Kidney (tissue), 14 donors: Measurements from ENCODE around the gene PTPRM. TPM values are rescaled to one million over a fixed set of nuclear protein-coding genes. Genes with fewer than 3 reads are reported as not detected.

ENCODE experiments used
- DNase-seq, 5 donors: peaks; one replicate each; pipeline ENCODE4 v3.0.0-alpha.2; 2013 to 2020
- FAIRE-seq: peaks from 2 replicates; lab custom pipeline; 2012; peaks lifted over from hg19 to GRCh38; lab: Jason Lieb, UNC
- H3K27ac ChIP-seq, 2 donors: one replicate each; pipeline ENCODE4 v1.7.0; 2013; ENCODE audit warnings: low read depth in 2 of 2, low read length in 2 of 2, inconsistent platforms in 1 of 2
- H3K27me3 ChIP-seq: one replicate; pipeline ENCODE4 v1.7.1; 2013; ENCODE audit warnings: low read length, inconsistent platforms; ENCODE audit not compliant: control insufficient read depth, insufficient read depth
- H3K36me3 ChIP-seq, 3 donors: one replicate each; pipeline versions ENCODE4 v1.7.0 to v1.7.1; 2013; ENCODE audit warnings: low read length in 3 of 3, control low read depth in 1 of 3, inconsistent platforms in 1 of 3; ENCODE audit not compliant: insufficient read depth in 3 of 3, control insufficient read depth in 2 of 3
- H3K4me1 ChIP-seq, 3 donors: one replicate each; pipeline versions ENCODE4 v1.7.0 to v1.7.1; 2013; ENCODE audit warnings: low read length in 3 of 3, inconsistent platforms in 1 of 3, low read depth in 1 of 3; ENCODE audit not compliant: control insufficient read depth in 2 of 3, insufficient read depth in 2 of 3
- H3K4me3 ChIP-seq, 3 donors: one replicate each; pipeline versions ENCODE4 v1.7.0 to v1.8.1; 2013; ENCODE audit warnings: low read length in 3 of 3, control low read depth in 1 of 3, inconsistent platforms in 1 of 3
- H3K9ac ChIP-seq, 3 donors: one replicate each; pipeline versions ENCODE4 v1.7.0 to v1.7.1; 2013; ENCODE audit warnings: low read length in 3 of 3, control low read depth in 1 of 3, inconsistent platforms in 1 of 3
- H3K9me3 ChIP-seq, 3 donors: one replicate each; pipeline versions ENCODE4 v1.7.0 to v1.7.1; 2013; ENCODE audit warnings: low read length in 3 of 3, control low read depth in 1 of 3, inconsistent platforms in 1 of 3; ENCODE audit not compliant: control insufficient read depth in 2 of 3, insufficient read depth in 1 of 3
- CTCF ChIP-seq: IDR thresholded peaks from 3 replicates; pipeline ENCODE4 v1.5.1; 2012; ENCODE audit warnings: mild to moderate bottlenecking, moderate library complexity, borderline replicate concordance; ENCODE audit not compliant: insufficient read depth; ENCODE audit errors: extremely low read depth
- intact Hi-C: fragments of 100-400 bp; cut with DNase I; formaldehyde crosslinking; loops from one replicate; pipeline ENCODE4 v1.11.1; 2022
- polyA plus RNA-seq: library from polyadenylated mRNA; stranded (reverse); fragments of 350-450 nt; fragmentation: Illumina TruSeq; extraction: RNeasy Lipid Tissue Mini Kit (QIAGEN cat#74804); gene quantifications from one replicate; pipeline ENCODE4 v1.2.3, GENCODE V29; 2014; ENCODE audit warnings: low read depth, low replicate concordance; ENCODE audit not compliant: insufficient read depth
- total RNA-seq: library from RNA; stranded (reverse); fragmentation: NEBNext Ultra II Directional; extraction: Animal tissue kit (Norgen Biotek cat#: 25700); gene quantifications from one replicate; pipeline ENCODE4 v1.2.1, GENCODE V29; 2021
- donor health status: control.
- donor health status: control.
- donor health status: control.
- donor health status: control.
- donor health status: control.
- donor health status: DM: yes; HTN: yes; CAD: no.
- donor health status: Normal renal cell carcinoma (clear cell type).

PTPRM gene
- total and polyA plus RNA-seq, 2 donors from 2014 or later, result 52.4 to 98.9 TPM

GRCh38 chr18:8163286-8163959 is 596.3 kb downstream of the PTPRM start:
- Histone ChIP-seq H3K27me3 (no peaks in the 10 kb centered on the region), H3K9ac (no peak overlapping the region), H3K9me3 (no peaks in the 10 kb centered on the region), H3K4me1 (no peaks in the 10 kb centered on the region), H3K4me3 (no peak overlapping the region), H3K27ac (no peak overlapping the region), H3K36me3 (no peaks in the 10 kb centered on the region)
- no peak for TF ChIP-seq CTCF
- intact Hi-C loops, result no loop called here
- DNase-seq (no peak), FAIRE-seq (no peak)

GRCh38 chr18:8165095-8165494 is 598.0 kb downstream of the PTPRM start:
- DNase-seq (no peak), FAIRE-seq (no peak)
- Histone ChIP-seq H3K4me1 (no peaks in the 10 kb centered on the region), H3K27me3 (no peaks in the 10 kb centered on the region), H3K36me3 (no peaks in the 10 kb centered on the region), H3K9me3 (no peaks in the 10 kb centered on the region), H3K9ac (no peak overlapping the region), H3K27ac (no peak overlapping the region), H3K4me3 (no peak overlapping the region)
- no peak for TF ChIP-seq CTCF
- intact Hi-C loops, result no loop called here

- H3K27me3 ChIP-seq, result no peaks in the 10 kb centered on the region
- DNase-seq (no peak), FAIRE-seq (no peak)
- no peaks in the 10 kb centered on the region for H3K9me3 ChIP-seq
- TF ChIP-seq CTCF, result no peak
- H3K27ac ChIP-seq, result no peak overlapping the region
- no peaks in the 10 kb centered on the region for H3K36me3 ChIP-seq
- no peak overlapping the region for H3K9ac ChIP-seq
- intact Hi-C loops, result no loop called here
- H3K4me3 ChIP-seq, result no peak overlapping the region
- no peaks in the 10 kb centered on the region for H3K4me1 ChIP-seq
Observed at GRCh38 chr18:8167026-8167425, 599.9 kb downstream of the PTPRM start.

- H3K9ac ChIP-seq, result no peak overlapping the region
- no peaks in the 10 kb centered on the region for H3K4me1 ChIP-seq
- FAIRE-seq, result no peak
- no peaks in the 10 kb centered on the region for H3K9me3 ChIP-seq
- no peak overlapping the region for H3K27ac ChIP-seq
- DNase-seq, result no peak
- no peak for TF ChIP-seq CTCF
- no peaks in the 10 kb centered on the region for H3K27me3 ChIP-seq
- intact Hi-C loops, result no loop called here
- H3K36me3 ChIP-seq, result no peaks in the 10 kb centered on the region
- H3K4me3 ChIP-seq, result no peak overlapping the region
Observed at GRCh38 chr18:8167673-8168072, 600.6 kb downstream of the PTPRM start.
